Cardiac muscle cell (in vitro differentiated cells and primary cell): ENCODE measurements around the gene KDM4C. TPM values are rescaled to one million over a fixed set of nuclear protein-coding genes. Genes with fewer than 3 reads are reported as not detected.
A peak's percentile ranks its signal among the peaks of the same experiment; 100 is the strongest.

Source experiments
- DNase-seq, 2 donors: peaks; one replicate each; pipeline versions ENCODE4 v3.0.0 to v3.0.0-alpha.2; 2010 to 2017; ENCODE audit warnings: low read depth in 1 of 2, low spot score in 1 of 2
- H3K27ac ChIP-seq: fragments of 200-600 bp; sonication (generic); 2 replicates; pipeline ENCODE4 v1.5.1; 2016
- H3K27me3 ChIP-seq: fragments of 200-600 bp; sonication (generic); 2 replicates; pipeline ENCODE4 v1.6.0; 2016; ENCODE audit warnings: control low read depth
- H3K36me3 ChIP-seq: fragments of 200-600 bp; sonication (generic); 2 replicates; pipeline ENCODE4 v1.5.1; 2016; ENCODE audit warnings: control low read depth
- H3K4me1 ChIP-seq: fragments of 200-600 bp; sonication (generic); 2 replicates; pipeline ENCODE4 v1.8.1; 2017; ENCODE audit warnings: low read depth, mild to moderate bottlenecking, mixed run types
- H3K4me3 ChIP-seq: fragments of 200-600 bp; sonication (generic); 2 replicates; pipeline ENCODE4 v1.5.1; 2016; ENCODE audit warnings: mild to moderate bottlenecking
- H3K9me3 ChIP-seq: fragments of 200-600 bp; sonication (generic); 2 replicates; pipeline ENCODE4 v1.5.1; 2017; ENCODE audit warnings: low read depth, mild to moderate bottlenecking, control low read depth
- CTCF ChIP-seq: IDR thresholded peaks from 2 replicates; pipeline ENCODE4 v1.5.1; 2012; ENCODE audit warnings: low read depth, mild to moderate bottlenecking, low read length
- polyA plus RNA-seq: library from polyadenylated mRNA; unstranded; fragments of >200 nt; fragmentation: Nextera tagmentation; extraction: Ambion mirVana; gene quantifications from 2 replicates; pipeline ENCODE4 v1.2.1, GENCODE V29; 2016
- total RNA-seq: library from RNA; depleted of rRNA; stranded (reverse); fragments of >200 nt; gene quantifications from 2 replicates; pipeline ENCODE4 v1.2.3, GENCODE V29; 2016

The KDM4C gene
- total and polyA plus RNA-seq, 2 experiments from 2014 or later, result 15.1 to 32.0 TPM

- no peak for TF ChIP-seq CTCF
- no peak overlapping the region for H3K4me3 ChIP-seq
- no peaks in the 10 kb centered on the region for H3K27me3 ChIP-seq
- H3K4me1 ChIP-seq, result peaks cover 17% of the 10 kb centered on the region
- H3K36me3 ChIP-seq, result no peaks in the 10 kb centered on the region
- no peak for DNase-seq
- H3K9me3 ChIP-seq, result no peaks in the 10 kb centered on the region
- no peak overlapping the region for H3K27ac ChIP-seq
Measured at GRCh38 chr9:6925836-6926235, 168.1 kb downstream of the KDM4C start.

GRCh38 chr9:6926436-6926835, 168.7 kb downstream of the KDM4C start:
- Histone ChIP-seq H3K27ac (no peak overlapping the region), H3K9me3 (no peaks in the 10 kb centered on the region), H3K27me3 (no peaks in the 10 kb centered on the region), H3K4me1 (peaks cover 17% of the 10 kb centered on the region), H3K4me3 (no peak overlapping the region), H3K36me3 (no peaks in the 10 kb centered on the region)
- TF ChIP-seq CTCF, result no peak
- no peak for DNase-seq

- H3K27ac ChIP-seq, result no peak overlapping the region
- H3K27me3 ChIP-seq, result no peaks in the 10 kb centered on the region
- no peaks in the 10 kb centered on the region for H3K36me3 ChIP-seq
- H3K4me1 ChIP-seq, result peaks cover 20% of the 10 kb centered on the region
- no peak for TF ChIP-seq CTCF
- no peaks in the 10 kb centered on the region for H3K9me3 ChIP-seq
- H3K4me3 ChIP-seq, result no peak overlapping the region
- peak in 1 of 2 donors; percentile 55 for DNase-seq
Measured at GRCh38 chr9:6927838-6928237, 170.1 kb downstream of the KDM4C start.

GRCh38 chr9:6928863-6929262, 171.1 kb downstream of the KDM4C start:
- H3K9me3 ChIP-seq, result no peaks in the 10 kb centered on the region
- no peaks in the 10 kb centered on the region for H3K27me3 ChIP-seq
- no peak overlapping the region for H3K4me3 ChIP-seq
- TF ChIP-seq CTCF, result no peak
- DNase-seq, result no peak
- H3K4me1 ChIP-seq, result peaks cover 20% of the 10 kb centered on the region
- H3K36me3 ChIP-seq, result no peaks in the 10 kb centered on the region
- no peak overlapping the region for H3K27ac ChIP-seq

GRCh38 chr9:6929441-6930215, 171.9 kb downstream of the KDM4C start:
- DNase-seq, result no peak
- Histone ChIP-seq H3K27ac (no peak overlapping the region), H3K4me1 (peaks cover 19% of the 10 kb centered on the region), H3K4me3 (no peak overlapping the region), H3K9me3 (no peaks in the 10 kb centered on the region), H3K36me3 (no peaks in the 10 kb centered on the region), H3K27me3 (no peaks in the 10 kb centered on the region)
- TF ChIP-seq CTCF, result no peak
